SK-N-SH (cell line): ENCODE results near the gene CCNF. TPM values are rescaled to one million over a fixed set of nuclear protein-coding genes. Genes with fewer than 3 reads are reported as not detected.

Experiments
- CTCF ChIA-PET: fragments of 300-600, 350-600 bp; formaldehyde crosslinking; extraction: SDS; loops from one replicate; lab custom pipeline; 2021; lab: Yijun Ruan, JAX
- POLR2A ChIA-PET: fragments of 350-600 bp; sonication (Branson Sonifier 250); formaldehyde crosslinking; extraction: SDS; loops from one replicate; lab custom pipeline; 2020; ENCODE audit warnings: antibody characterized with exemption, inconsistent platforms; lab: Yijun Ruan, JAX
- DNase-seq: peaks from one replicate; pipeline ENCODE4 v3.0.0; 2012
- H2AFZ ChIP-seq: fragments of 200-600 bp; sonication (generic); 2 replicates; pipeline ENCODE4 v1.8.1; 2016; ENCODE audit warnings: antibody characterized with exemption, mild to moderate bottlenecking, low read depth
- H3F3A ChIP-seq: fragments of 200-600 bp; sonication (generic); replicated peaks from 2 replicates; pipeline ENCODE3; 2016; ENCODE audit warnings: antibody characterized with exemption, mild to moderate bottlenecking; ENCODE audit not compliant: insufficient read depth
- H3K27ac ChIP-seq, 2 experiments: fragments of 200-500 bp in 1 of 2; fragments of 200-600 bp in 1 of 2; sonication (Bioruptor generic) in 1 of 2; sonication (generic), shearing (Covaris generic) in 1 of 2; 2 replicates each; pipeline versions ENCODE4 v1.5.1 to v1.6.1; 2014 to 2016; ENCODE audit warnings: low read depth in 2 of 2, inconsistent platforms in 1 of 2, low read length in 1 of 2, mild to moderate bottlenecking in 1 of 2, mixed read lengths in 1 of 2
- H3K27me3 ChIP-seq: fragments of 200-600 bp; sonication (generic), shearing (Covaris generic); 2 replicates; pipeline ENCODE4 v1.6.1; 2016; ENCODE audit warnings: mixed run types; ENCODE audit not compliant: insufficient read depth
- H3K36me3 ChIP-seq, 2 experiments: fragments of 200-500 bp in 1 of 2; fragments of 200-600 bp in 1 of 2; sonication (Bioruptor generic) in 1 of 2; sonication (generic) in 1 of 2; replicated peaks in 1 of 2; 2 replicates each; pipeline versions ENCODE3 to v1.5.1; 2014 to 2016; ENCODE audit warnings: low read length in 1 of 2, mild to moderate bottlenecking in 1 of 2; ENCODE audit not compliant: insufficient read depth in 2 of 2, control insufficient read depth in 1 of 2
- H3K4me1 ChIP-seq, 2 experiments: fragments of 200-500 bp in 1 of 2; fragments of 200-600 bp in 1 of 2; sonication (Bioruptor generic) in 1 of 2; sonication (generic), shearing (Covaris generic) in 1 of 2; 2 replicates each; pipeline versions ENCODE4 v1.5.1 to v1.6.1; 2014 to 2016; ENCODE audit warnings: low read depth in 1 of 2, low read length in 1 of 2, mixed run types in 1 of 2; ENCODE audit not compliant: insufficient read depth in 2 of 2, control insufficient read depth in 1 of 2
- H3K4me2 ChIP-seq: fragments of 200-600 bp; sonication (generic), shearing (Covaris generic); 2 replicates; pipeline ENCODE4 v1.6.1; 2017; ENCODE audit warnings: mixed run types
- H3K4me3 ChIP-seq, 2 experiments: fragments of 200-500 bp in 1 of 2; fragments of 200-600 bp in 1 of 2; sonication (Bioruptor generic) in 1 of 2; sonication (generic), shearing (Covaris generic) in 1 of 2; 2 replicates each; pipeline versions ENCODE4 v1.5.1 to v1.8.1; 2014 to 2016; ENCODE audit warnings: low read depth in 2 of 2, inconsistent platforms in 1 of 2, low read length in 1 of 2, mild to moderate bottlenecking in 1 of 2, mixed read lengths in 1 of 2, moderate library complexity in 1 of 2
- H3K79me2 ChIP-seq: fragments of 200-600 bp; sonication (generic); 2 replicates; pipeline ENCODE4 v1.8.1; 2017; ENCODE audit warnings: mild to moderate bottlenecking; ENCODE audit not compliant: insufficient read depth
- H3K9ac ChIP-seq: fragments of 200-600 bp; sonication (generic); 2 replicates; pipeline ENCODE4 v1.6.1; 2017; ENCODE audit warnings: mixed run types
- H3K9me2 ChIP-seq: fragments of 200-600 bp; sonication (generic); 2 replicates; pipeline ENCODE4 v1.6.1; 2017; ENCODE audit warnings: mixed run types
- H3K9me3 ChIP-seq: fragments of 200-600 bp; sonication (generic); 2 replicates; pipeline ENCODE4 v1.6.1; 2017; ENCODE audit warnings: mixed run types, mild to moderate bottlenecking, moderate library complexity
- H4K20me1 ChIP-seq: fragments of 200-600 bp; sonication (generic); 2 replicates; pipeline ENCODE4 v1.6.1; 2017; ENCODE audit warnings: mild to moderate bottlenecking, mixed run types; ENCODE audit not compliant: insufficient read depth
- CTCF ChIP-seq: fragments of 200-600 bp; sonication (generic); IDR thresholded peaks from 2 replicates; pipeline ENCODE4 v1.6.1; 2017; ENCODE audit warnings: antibody characterized with exemption, mild to moderate bottlenecking, moderate library complexity
- EP300 ChIP-seq, 2 experiments: IDR thresholded peaks; 2 replicates each; pipeline versions ENCODE4 v1.4.0 to v1.6.1; 2012; ENCODE audit warnings: borderline replicate concordance in 1 of 2, low read depth in 1 of 2, low read length in 1 of 2
- EZH2phosphoT487 ChIP-seq: fragments of 200-600 bp; sonication (generic); IDR thresholded peaks from 2 replicates; pipeline ENCODE4 v1.6.1; 2017; ENCODE audit warnings: low read depth, mixed run types, mild to moderate bottlenecking, antibody characterized with exemption, moderate library complexity, borderline replicate concordance
- FOSL2 ChIP-seq: IDR thresholded peaks from 2 replicates; pipeline ENCODE4 v1.4.0; 2012; ENCODE audit warnings: low read depth, mild to moderate bottlenecking, moderate library complexity, borderline replicate concordance
- FOXJ3 ChIP-seq: sonication (generic); formaldehyde crosslinking; IDR thresholded peaks from 2 replicates; pipeline ENCODE4 v1.5.1; 2020; ENCODE audit warnings: mild to moderate bottlenecking, missing genetic modification reagents
- GATA2 ChIP-seq: sonication (generic); formaldehyde crosslinking; IDR thresholded peaks from 2 replicates; pipeline ENCODE4 v1.5.0; 2020; ENCODE audit warnings: mild to moderate bottlenecking, missing genetic modification reagents
- JUND ChIP-seq: IDR thresholded peaks from 2 replicates; pipeline ENCODE4 v1.4.0; 2012
- MXI1 ChIP-seq: IDR thresholded peaks from 2 replicates; pipeline ENCODE4 v1.6.1; 2012; ENCODE audit warnings: mild to moderate bottlenecking, low read depth, low read length, improper control_type of control experiment
- NRF1 ChIP-seq: IDR thresholded peaks from 2 replicates; pipeline ENCODE4 v1.6.1; 2012; ENCODE audit warnings: low read depth, mild to moderate bottlenecking, low read length
- PBX3 ChIP-seq: IDR thresholded peaks from 2 replicates; pipeline ENCODE4; 2012
- POLR2AphosphoS5 ChIP-seq: IDR thresholded peaks from 2 replicates; pipeline ENCODE4 v1.6.1; 2012; ENCODE audit warnings: low read depth, low read length
- RXRA ChIP-seq: IDR thresholded peaks from 2 replicates; pipeline ENCODE4 v1.4.0; 2012; ENCODE audit warnings: low read depth, mild to moderate bottlenecking, borderline replicate concordance
- SIN3A ChIP-seq: IDR thresholded peaks from 2 replicates; pipeline ENCODE4 v1.6.1; 2012; ENCODE audit warnings: low read depth, mild to moderate bottlenecking, low read length, moderate library complexity, borderline replicate concordance
- TCF12 ChIP-seq: IDR thresholded peaks from 2 replicates; pipeline ENCODE4 v1.4.0; 2012
- TEAD4 ChIP-seq: IDR thresholded peaks from 2 replicates; pipeline ENCODE4 v1.4.0; 2012; ENCODE audit warnings: mild to moderate bottlenecking, borderline replicate concordance; ENCODE audit not compliant: insufficient read depth
- YY1 ChIP-seq: IDR thresholded peaks from 2 replicates; pipeline ENCODE4 v1.4.0; 2012; ENCODE audit warnings: low read depth, mild to moderate bottlenecking
- WGBS: methylation state at CpG from one replicate; pipeline ENCODE4 v1.1.6; 2017; ENCODE audit warnings: low lambda C conversion rate; 5-methylcytosine and 5-hydroxymethylcytosine counted together
- polyA plus RNA-seq, 3 experiments: library from polyadenylated mRNA; depleted of rRNA; stranded (reverse); fragments of >200 nt; gene quantifications; 2 replicates each; pipeline ENCODE4 v1.2.3, GENCODE V29; 2012
- TF ChIP-seq, protein P1 (sequence below): IDR thresholded peaks from 2 replicates; pipeline ENCODE4 v1.4.0; 2012; ENCODE audit warnings: low read depth, borderline replicate concordance
- TF ChIP-seq, protein P2 (sequence below): fragments of 150-350 bp; IDR thresholded peaks from 2 replicates; pipeline ENCODE4 v1.6.1; 2016; ENCODE audit warnings: mild to moderate bottlenecking, low read depth, low read length

CCNF gene
- polyA plus RNA-seq, 1 of the 3 experiments (the other 2 are of a cell fraction), result 4.6 TPM

DNA sequence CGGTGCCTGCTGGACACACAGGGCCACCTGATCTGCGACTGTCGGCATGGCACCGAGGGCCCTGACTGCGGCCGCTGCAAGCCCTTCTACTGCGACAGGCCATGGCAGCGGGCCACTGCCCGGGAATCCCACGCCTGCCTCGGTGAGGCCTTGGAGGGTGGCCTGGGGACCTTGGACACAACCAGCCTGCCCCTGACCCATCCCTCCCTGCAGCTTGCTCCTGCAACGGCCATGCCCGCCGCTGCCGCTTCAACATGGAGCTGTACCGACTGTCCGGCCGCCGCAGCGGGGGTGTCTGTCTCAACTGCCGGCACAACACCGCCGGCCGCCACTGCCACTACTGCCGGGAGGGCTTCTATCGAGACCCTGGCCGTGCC lies 43.2 kb downstream of the CCNF start:
- ChIA-PET POLR2A (interaction anchor here (0.9 to 4.6 kb wide), 3 partner anchors 10 to 635 kb away, joined by 3 to 44 read pairs (median 3); no protein-coding TSS in a partner anchor), CTCF (interaction anchor here (1.0 to 1.8 kb wide), 4 partner anchors 14 to 42 kb away, joined by 3 to 7 read pairs (median 4); no protein-coding TSS in a partner anchor)
- WGBS, result 98% methylated on average over 7 of the region's 27 CpGs

More for the DNA sequence above, 43.2 kb downstream of the CCNF start:
- Histone ChIP-seq H3K27me3 (no peaks in the 10 kb centered on the region), H3K27ac (peak overlapping the region in 1 of 2 experiments; percentile 97; a peak in 2 of 4 replicates), H3K4me3 (no peak overlapping the region), H3K9ac (no peak overlapping the region), H3K36me3 (no peaks in the 10 kb centered on the region), H3K79me2 (peaks cover 11% of the 10 kb centered on the region; the same call in 1 of the 2 replicates), H3K9me2 (no peaks in the 10 kb centered on the region), H3K9me3 (no peaks in the 10 kb centered on the region), H2AFZ (no peak overlapping the region), H3F3A (peaks cover 13% of the 10 kb centered on the region), H4K20me1 (no peaks in the 10 kb centered on the region), H3K4me2 (no peak overlapping the region), H3K4me1 (peaks cover 6 to 75% of the 10 kb centered on the region in 2 experiments; a peak in 3 of 4 replicates)
- TF ChIP-seq NRF1 (no peak), TCF12 (no peak), YY1 (no peak), FOXJ3 (CRISPR knock-in tag) (no peak), TEAD4 (no peak), CTCF (no peak), EP300 (IDR thresholded peaks at IDR 0.05; ENCODE audit: borderline replicate concordance in 1 of 2, low read depth in 1 of 2, low read length in 1 of 2) (no peak), PBX3 (no peak), POLR2AphosphoS5 (no peak), RXRA (no peak), FOSL2 (no peak), SIN3A (no peak), EZH2phosphoT487 (no peak), MXI1 (no peak), GATA2 (CRISPR knock-in tag) (no peak), JUND (no peak)
- TF ChIP-seq, protein P1, sequence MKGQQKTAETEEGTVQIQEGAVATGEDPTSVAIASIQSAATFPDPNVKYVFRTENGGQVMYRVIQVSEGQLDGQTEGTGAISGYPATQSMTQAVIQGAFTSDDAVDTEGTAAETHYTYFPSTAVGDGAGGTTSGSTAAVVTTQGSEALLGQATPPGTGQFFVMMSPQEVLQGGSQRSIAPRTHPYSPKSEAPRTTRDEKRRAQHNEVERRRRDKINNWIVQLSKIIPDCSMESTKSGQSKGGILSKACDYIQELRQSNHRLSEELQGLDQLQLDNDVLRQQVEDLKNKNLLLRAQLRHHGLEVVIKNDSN, result no peak
- TF ChIP-seq, protein P2, sequence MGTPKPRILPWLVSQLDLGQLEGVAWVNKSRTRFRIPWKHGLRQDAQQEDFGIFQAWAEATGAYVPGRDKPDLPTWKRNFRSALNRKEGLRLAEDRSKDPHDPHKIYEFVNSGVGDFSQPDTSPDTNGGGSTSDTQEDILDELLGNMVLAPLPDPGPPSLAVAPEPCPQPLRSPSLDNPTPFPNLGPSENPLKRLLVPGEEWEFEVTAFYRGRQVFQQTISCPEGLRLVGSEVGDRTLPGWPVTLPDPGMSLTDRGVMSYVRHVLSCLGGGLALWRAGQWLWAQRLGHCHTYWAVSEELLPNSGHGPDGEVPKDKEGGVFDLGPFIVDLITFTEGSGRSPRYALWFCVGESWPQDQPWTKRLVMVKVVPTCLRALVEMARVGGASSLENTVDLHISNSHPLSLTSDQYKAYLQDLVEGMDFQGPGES, result no peak
- DNase-seq, result no peak
